GM12878 (cell line): Measurements from ENCODE around the gene FCAMR. TPM values are rescaled to one million over a fixed set of nuclear protein-coding genes. Genes with fewer than 3 reads are reported as not detected.

ENCODE experiments used
- ATAC-seq: fragments of 200-7000 bp; cut with Tn5 transposase; 3 replicates; pipeline ENCODE4 v1.9.1; 2020; ENCODE audit warnings: mild to moderate bottlenecking, moderate library complexity
- BruUV-seq: library from RNA; stranded (reverse); fragments of 400-500 nt; replicated peaks from 2 replicates; lab custom pipeline; 2021; lab: Mats Ljungman, UMichigan
- CTCF ChIA-PET: fragments of 300-600 bp; sonication (Branson Sonifier 250); formaldehyde crosslinking; extraction: SDS; loops from one replicate; lab custom pipeline; 2021; ENCODE audit warnings: inconsistent platforms; lab: Yijun Ruan, JAX
- POLR2A ChIA-PET: fragments of 350-600 bp; formaldehyde crosslinking; extraction: SDS; loops from one replicate; lab custom pipeline; 2021; ENCODE audit warnings: inconsistent platforms; lab: Charles Lee
- RAD21 ChIA-PET: fragments of 300-600 bp; sonication (Branson Sonifier 250); formaldehyde crosslinking; loops from one replicate; lab custom pipeline; 2023; ENCODE audit warnings: antibody characterized with exemption; ENCODE audit not compliant: unreplicated experiment; lab: Charles Lee
- SMC1A ChIA-PET: fragments of 300-600 bp; sonication (Branson Sonifier 250); formaldehyde crosslinking; loops from one replicate; lab custom pipeline; 2023; ENCODE audit not compliant: unreplicated experiment, uncharacterized antibody; lab: Charles Lee
- DNase-seq: peaks from one replicate; pipeline ENCODE4 v3.0.0-alpha.2; 2011; ENCODE audit warnings: low read depth, low spot score
- FAIRE-seq: peaks from 3 replicates; lab custom pipeline; 2011; peaks lifted over from hg19 to GRCh38; lab: Jason Lieb, UNC
- H2AFZ ChIP-seq: 2 replicates; pipeline ENCODE4 v1.6.0; 2011; ENCODE audit warnings: low read depth, low read length, control low read depth; ENCODE audit not compliant: control insufficient read depth
- H3K27ac ChIP-seq: 2 replicates; pipeline ENCODE4 v1.5.1; 2011; ENCODE audit warnings: control low read depth; ENCODE audit not compliant: control insufficient read depth, insufficient read depth
- H3K27me3 ChIP-seq, 2 experiments: replicated peaks in 1 of 2; 2 replicates each; pipeline versions ENCODE4 v1.6.0 to v1.6.1; 2011; ENCODE audit warnings: low read length in 1 of 2; ENCODE audit not compliant: control insufficient read depth in 2 of 2, insufficient read depth in 2 of 2
- H3K36me3 ChIP-seq, 2 experiments: 2 replicates each; pipeline ENCODE4 v1.5.1; 2011; ENCODE audit warnings: low read length in 1 of 2; ENCODE audit not compliant: control insufficient read depth in 2 of 2, insufficient read depth in 2 of 2
- H3K4me1 ChIP-seq: 2 replicates; pipeline ENCODE4 v1.6.1; 2011; ENCODE audit warnings: mild to moderate bottlenecking, low read length, moderate library complexity, mixed read lengths; ENCODE audit not compliant: control insufficient read depth, insufficient read depth
- H3K4me2 ChIP-seq: 2 replicates; pipeline ENCODE4 v1.6.0; 2011; ENCODE audit warnings: control low read depth; ENCODE audit not compliant: control insufficient read depth, insufficient read depth
- H3K4me3 ChIP-seq: fragments of 200-600 bp; sonication (generic); 2 replicates; pipeline ENCODE4 v1.5.1; 2016
- H3K79me2 ChIP-seq: 2 replicates; pipeline ENCODE4 v1.6.0; 2011; ENCODE audit warnings: low read length; ENCODE audit not compliant: control insufficient read depth, insufficient read depth
- H3K9ac ChIP-seq: 2 replicates; pipeline ENCODE4 v1.8.0; 2011; ENCODE audit warnings: low read length, control low read depth, mixed read lengths; ENCODE audit not compliant: control insufficient read depth, insufficient read depth
- H3K9me3 ChIP-seq: replicated peaks from 3 replicates; pipeline ENCODE4 v1.5.1; 2011; ENCODE audit warnings: mild to moderate bottlenecking, low read length; ENCODE audit not compliant: control insufficient read depth, insufficient read depth
- H4K20me1 ChIP-seq: 2 replicates; pipeline ENCODE4 v1.6.0; 2011; ENCODE audit not compliant: control insufficient read depth, insufficient read depth
- CBFB ChIP-seq: IDR thresholded peaks from 2 replicates; pipeline ENCODE4 v1.6.1; 2016; ENCODE audit warnings: antibody characterized with exemption, low read depth
- IKZF1 ChIP-seq: fragments of 450-650 bp; conservative IDR thresholded peaks from 2 replicates; pipeline ENCODE4 v1.6.1; 2017; ENCODE audit warnings: antibody characterized with exemption, mild to moderate bottlenecking
- MEF2A ChIP-seq: IDR thresholded peaks from 2 replicates; pipeline ENCODE4 v1.6.1; 2011; ENCODE audit warnings: low read depth, mild to moderate bottlenecking, low read length, moderate library complexity; ENCODE audit not compliant: insufficient read depth
- STAT1 ChIP-seq: fragments of 450-650 bp; conservative IDR thresholded peaks from 2 replicates; pipeline ENCODE4 v1.6.1; 2014; ENCODE audit warnings: antibody characterized with exemption, mild to moderate bottlenecking
- WGBS: methylation state at CpG from one replicate; pipeline ENCODE4 v1.1.6; 2016; ENCODE audit warnings: low lambda C conversion rate; ENCODE audit not compliant: insufficient replicate concordance, insufficient coverage; ENCODE audit errors: missing lambda C conversion rate; 5-methylcytosine and 5-hydroxymethylcytosine counted together
- in situ Hi-C: fragments of 300-500 bp; cut with MboI; formaldehyde crosslinking; loops from 9 replicates; pipeline ENCODE4 v1.14.3; 2018; ENCODE audit warnings: mixed read lengths
- intact Hi-C: fragments of 100-400 bp; cut with micrococcal nuclease; formaldehyde crosslinking; loops from one replicate; pipeline ENCODE4 v1.14.2; 2022; ENCODE audit not compliant: unreplicated experiment
- polyA plus RNA-seq, 11 experiments: library from polyadenylated mRNA; depleted of rRNA in 4 of 11; unstranded in 6 of 11; stranded (reverse) in 5 of 11; fragments of >200 nt; fragmentation: Nextera tagmentation in 4 of 11; fragmentation: Illumina TruSeq in 1 of 11; extraction: Ambion mirVana in 4 of 11; extraction: Trizol in 1 of 11; gene quantifications; 1 replicate in 1 of 11; 2 replicates in 10 of 11; pipeline versions ENCODE4 v1.2.1 to v1.2.3, GENCODE V29; 2011 to 2016; ENCODE audit warnings: inconsistent platforms in 2 of 11, missing spikeins in 2 of 11, low read depth in 1 of 11
- total RNA-seq, 4 experiments: library from RNA; depleted of rRNA in 3 of 4; stranded (reverse); fragments of >200 nt in 3 of 4; fragmentation: Illumina TruSeq in 1 of 4; extraction: Trizol in 1 of 4; gene quantifications; 2 replicates each; pipeline versions ENCODE4 v1.2.1 to v1.2.3, GENCODE V29; 2013 to 2021

FCAMR gene
- total and polyA plus RNA-seq, 10 of the 15 experiments (the other 5 are each of a cell fraction or from before 2014, with no cell fraction given) = 0.04 to 0.15 (median 0.06) TPM; not detected in 3

GRCh38 chr1:206962272-206962671 lies 8.0 kb downstream of the FCAMR start (continued):
- TF ChIP-seq CBFB = no peak
- TF ChIP-seq, all 136 proteins: peak for 2

- Histone ChIP-seq H3K4me3 (no peak overlapping the region), H3K4me2 (no peak overlapping the region), H4K20me1 (no peaks in the 10 kb centered on the region)
- no TSS peak for BruUV-seq
- no peak for ATAC-seq
- in situ Hi-C loops = no loop called here
- TF ChIP-seq MEF2A (no peak), STAT1 (no peak), IKZF1 (no peak)
- TF ChIP-seq, all 136 proteins: peak for 0
- no peak overlapping the region for H3K9ac ChIP-seq
- H3K9me3 ChIP-seq = no peaks in the 10 kb centered on the region
- H2AFZ ChIP-seq = no peak overlapping the region
- ChIA-PET SMC1A (interaction anchor here (0.8 to 2.4 kb wide), 2 partner anchors 11 to 297 kb away, joined by 3 to 5 read pairs; no protein-coding TSS in a partner anchor), POLR2A (no interaction called here), CTCF (interaction anchor here (1.0 to 1.5 kb wide), 4 partner anchors 9 to 30 kb away, joined by 3 to 6 read pairs (median 4); partner anchors contain the start of gene FCAMR), RAD21 (interaction anchor here (1.1 to 1.2 kb wide), 2 partner anchors 20 to 26 kb away, joined by 3 to 4 read pairs; no protein-coding TSS in a partner anchor)
- peaks cover 1% of the 10 kb centered on the region for H3K4me1 ChIP-seq
- no peaks in the 10 kb centered on the region for H3K79me2 ChIP-seq
- no peaks in the 10 kb centered on the region for H3K36me3 ChIP-seq
- H3K27ac ChIP-seq = no peak overlapping the region
- FAIRE-seq (no peak), DNase-seq (no peak)
- WGBS = 76% methylated on average over 3 of the region's 3 CpGs
- H3K27me3 ChIP-seq = no peaks in the 10 kb centered on the region
- intact Hi-C loops = no loop called here
Measured at GRCh38 chr1:206961668-206962067, 8.6 kb downstream of the FCAMR start.
